ENCODE measurements around the gene ZNF2.

GRCh38 chr2:95121093-95121406 is 44.6 kb upstream of the ZNF2 start:
- TF ChIP-seq RNF2 (IDR thresholded peaks at IDR 0.05; ENCODE audit: borderline replicate concordance, low read depth) (no peak), CTCF (IDR thresholded peaks at IDR 0.05) (no peak), POLR2A (IDR thresholded peaks at IDR 0.05; ENCODE audit: low read length) (no peak), FOXS1 (CRISPR knock-in tag; IDR thresholded peaks at IDR 0.05) (no peak), USF2 (IDR thresholded peaks at IDR 0.05) (no peak), ZFP36 (IDR thresholded peaks at IDR 0.05; ENCODE audit: borderline replicate concordance, partially characterized antibody) (no peak), MYC (IDR thresholded peaks at IDR 0.05; ENCODE audit: borderline replicate concordance, low read length) (no peak), FOSL2 (IDR thresholded peaks at IDR 0.05) (no peak), FOSL2 (CRISPR knock-in tag; IDR thresholded peaks at IDR 0.05) (no peak), KDM5A (IDR thresholded peaks at IDR 0.05) (no peak), RARB (CRISPR knock-in tag; IDR thresholded peaks at IDR 0.05) (no peak), SREBF2 (IDR thresholded peaks at IDR 0.05) (no peak), RAD21 (conservative IDR thresholded peaks at IDR 0.05 in 1 of 2, IDR thresholded peaks at IDR 0.05 in 1 of 2) (no peak), NR3C1 (IDR thresholded peaks at IDR 0.05) (no peak)
